Activated naive CD8-positive, alpha-beta T cell (primary cell): ENCODE measurements around the gene CFAP107.
"Not testable (repeated sequence)": the region's sequence is repeated elsewhere in the genome, so short reads cannot be mapped to it uniquely, and the experiment has no call there.

Experiments
- H3K27ac Mint-ChIP-seq: one replicate; pipeline ENCODE4 v1.8.0; 2021; ENCODE audit warnings: mixed read lengths
- H3K27me3 Mint-ChIP-seq: one replicate; pipeline ENCODE4 v1.8.0; 2021; ENCODE audit warnings: mixed read lengths
- H3K36me3 Mint-ChIP-seq: one replicate; pipeline ENCODE4 v1.8.0; 2021; ENCODE audit warnings: mixed read lengths
- H3K4me1 Mint-ChIP-seq: one replicate; pipeline ENCODE4 v1.8.0; 2021; ENCODE audit warnings: low read depth, mixed read lengths
- H3K4me3 Mint-ChIP-seq: one replicate; pipeline ENCODE4 v1.8.0; 2021; ENCODE audit warnings: mild to moderate bottlenecking, mixed read lengths
- H3K9me3 Mint-ChIP-seq: one replicate; pipeline ENCODE4 v1.8.0; 2021; ENCODE audit warnings: low read depth, mixed read lengths

Gene CFAP107

GRCh38 chr1:12761781-12762180, 15.8 kb downstream of the CFAP107 start:
- Mint-ChIP-seq H3K27me3 (peaks cover 13% of the 10 kb centered on the region), H3K36me3 (no peaks in the 10 kb centered on the region), H3K9me3 (no peaks in the 10 kb centered on the region), H3K27ac (no peak overlapping the region), H3K4me3 (no peak overlapping the region), H3K4me1 (no peaks in the 10 kb centered on the region)

GRCh38 chr1:12762766-12763165, 16.8 kb downstream of the CFAP107 start:
- H3K27ac Mint-ChIP-seq = no peak overlapping the region
- no peaks in the 10 kb centered on the region for H3K4me1 Mint-ChIP-seq
- H3K4me3 Mint-ChIP-seq = no peak overlapping the region
- H3K36me3 Mint-ChIP-seq = no peaks in the 10 kb centered on the region
- peaks cover 11% of the 10 kb centered on the region for H3K27me3 Mint-ChIP-seq
- H3K9me3 Mint-ChIP-seq = no peaks in the 10 kb centered on the region

DNA sequence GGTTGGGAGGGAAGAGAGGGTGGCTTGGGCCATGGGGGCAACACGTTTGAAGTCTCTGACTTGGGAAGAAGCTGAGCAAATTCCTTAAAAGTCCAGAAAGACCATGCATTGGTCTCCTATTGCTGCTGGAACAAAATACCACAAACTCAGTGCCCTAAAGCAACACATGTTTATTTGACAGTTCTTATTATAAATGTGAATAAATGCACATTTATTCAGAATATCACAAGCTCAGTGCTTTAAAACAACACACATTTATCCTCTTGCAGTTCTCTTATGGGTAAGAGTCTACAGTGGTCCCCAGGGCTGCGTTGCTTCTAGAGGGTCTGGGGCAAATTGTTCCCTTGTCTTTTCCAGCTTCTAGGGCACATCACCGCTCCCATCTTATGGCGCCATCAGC, 17.5 kb downstream of the CFAP107 start:
- no peaks in the 10 kb centered on the region for H3K9me3 Mint-ChIP-seq
- H3K36me3 Mint-ChIP-seq = no peaks in the 10 kb centered on the region
- H3K4me3 Mint-ChIP-seq = no peak overlapping the region
- H3K4me1 Mint-ChIP-seq = no peaks in the 10 kb centered on the region
- H3K27ac Mint-ChIP-seq = no peak overlapping the region
- H3K27me3 Mint-ChIP-seq = peaks cover 9% of the 10 kb centered on the region

- no peak overlapping the region for H3K4me3 Mint-ChIP-seq
- no peaks in the 10 kb centered on the region for H3K9me3 Mint-ChIP-seq
- no peaks in the 10 kb centered on the region for H3K4me1 Mint-ChIP-seq
- no peak overlapping the region for H3K27ac Mint-ChIP-seq
- no peaks in the 10 kb centered on the region for H3K36me3 Mint-ChIP-seq
- H3K27me3 Mint-ChIP-seq = peaks cover 7% of the 10 kb centered on the region
Measured at GRCh38 chr1:12764016-12764415, 18.0 kb downstream of the CFAP107 start.

DNA sequence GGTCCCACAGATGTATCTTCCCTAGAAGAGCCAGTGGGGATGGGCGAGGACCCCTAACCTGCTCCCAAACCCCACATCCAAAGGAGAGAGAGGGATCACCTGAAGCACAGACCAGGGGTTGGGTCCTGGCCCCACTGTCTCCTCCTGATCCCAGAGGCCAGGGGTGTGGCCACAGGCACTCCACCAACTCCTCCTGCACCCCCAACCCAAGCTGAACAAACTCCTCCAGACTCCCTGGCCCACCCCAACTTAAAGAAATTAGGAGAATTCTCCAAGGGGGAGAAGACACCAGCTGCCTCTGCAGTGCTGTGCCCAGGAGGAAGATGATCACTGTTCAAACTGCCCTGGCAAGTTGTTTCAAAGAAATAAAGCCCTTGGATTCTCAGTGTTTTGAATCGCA, 23.0 kb downstream of the CFAP107 start:
- H3K4me3 Mint-ChIP-seq = no peak overlapping the region
- no peaks in the 10 kb centered on the region for H3K4me1 Mint-ChIP-seq
- no peaks in the 10 kb centered on the region for H3K36me3 Mint-ChIP-seq
- H3K9me3 Mint-ChIP-seq = no peaks in the 10 kb centered on the region
- no peak overlapping the region for H3K27ac Mint-ChIP-seq
- peaks cover 17% of the 10 kb centered on the region for H3K27me3 Mint-ChIP-seq

- Mint-ChIP-seq H3K27me3 (peaks cover 19% of the 10 kb centered on the region), H3K27ac (no peak overlapping the region), H3K36me3 (no peaks in the 10 kb centered on the region), H3K9me3 (no peaks in the 10 kb centered on the region), H3K4me1 (no peaks in the 10 kb centered on the region), H3K4me3 (no peak overlapping the region)
Measured at GRCh38 chr1:12769976-12770505, 24.0 kb downstream of the CFAP107 start.

GRCh38 chr1:12770620-12771019, 24.6 kb downstream of the CFAP107 start:
- H3K9me3 Mint-ChIP-seq = no peaks in the 10 kb centered on the region
- H3K27me3 Mint-ChIP-seq = peaks cover 18% of the 10 kb centered on the region
- no peaks in the 10 kb centered on the region for H3K36me3 Mint-ChIP-seq
- no peak overlapping the region for H3K4me3 Mint-ChIP-seq
- no peaks in the 10 kb centered on the region for H3K4me1 Mint-ChIP-seq
- no peak overlapping the region for H3K27ac Mint-ChIP-seq

DNA sequence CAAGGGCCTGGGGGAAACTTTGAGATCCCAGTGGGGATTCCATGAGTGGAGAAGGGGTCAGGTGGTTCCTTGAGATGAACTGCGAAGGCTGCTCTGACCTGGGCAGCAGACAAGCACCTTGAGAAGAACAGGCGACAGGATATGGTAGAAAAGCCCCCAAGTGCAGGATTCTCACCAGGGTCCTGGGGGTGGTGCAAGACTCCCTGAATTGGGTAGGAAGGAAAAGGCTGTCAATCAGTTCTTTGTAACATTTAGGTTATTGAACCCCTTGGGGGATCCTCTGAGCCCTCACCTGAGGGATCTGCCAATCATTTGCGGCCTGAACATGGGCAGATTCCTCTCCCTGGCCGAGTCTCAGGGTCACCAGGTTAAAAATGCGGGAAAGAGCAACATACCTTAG, 25.2 kb downstream of the CFAP107 start:
- Mint-ChIP-seq H3K27me3 (peaks cover 18% of the 10 kb centered on the region), H3K27ac (no peak overlapping the region), H3K4me1 (no peaks in the 10 kb centered on the region), H3K9me3 (no peaks in the 10 kb centered on the region), H3K4me3 (no peak overlapping the region), H3K36me3 (no peaks in the 10 kb centered on the region)

DNA sequence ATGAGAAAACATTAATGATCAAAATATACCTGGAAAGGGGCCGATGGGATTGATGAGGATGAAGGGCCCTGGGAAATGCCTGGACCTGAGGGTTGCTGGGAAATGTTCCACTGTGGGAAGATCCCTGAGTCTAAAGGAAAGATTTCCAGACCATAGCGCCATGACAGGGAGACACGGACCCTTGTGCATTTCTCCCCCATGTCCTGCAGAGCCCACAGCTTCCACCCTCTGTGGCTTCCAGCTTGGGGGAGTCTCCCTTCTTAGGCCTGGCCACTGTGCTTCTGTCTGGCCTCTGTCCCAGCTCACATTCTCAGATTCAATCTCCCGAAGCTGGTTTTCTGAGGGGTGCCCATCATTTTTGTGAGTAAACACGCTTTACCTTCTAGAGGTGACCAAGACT, 26.5 kb downstream of the CFAP107 start:
- H3K4me3 Mint-ChIP-seq = no peak overlapping the region

DNA sequence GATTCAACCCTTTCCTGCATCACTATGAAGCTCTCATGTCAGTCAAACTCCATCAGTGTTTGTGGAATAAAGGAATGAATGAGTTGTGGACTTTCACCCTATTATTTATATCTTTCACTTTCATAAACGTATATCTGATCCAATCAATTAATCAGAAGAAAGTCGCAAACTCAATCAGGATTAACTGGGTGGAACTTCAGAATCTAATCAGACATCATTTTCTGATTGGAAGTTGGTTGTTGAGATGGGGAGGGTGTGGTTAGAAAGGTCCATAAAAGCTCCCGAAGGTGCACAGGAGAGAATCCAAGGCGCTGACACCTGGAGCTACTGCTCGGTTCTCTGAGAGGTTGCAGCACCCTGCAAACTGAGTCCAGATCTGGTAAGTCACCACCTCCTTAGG, 27.4 kb downstream of the CFAP107 start, which contains the start of gene PRAMEF12:
TSS of gene PRAMEF12 (plus strand) at position 301 of the 400 bp plus-strand sequence. CDS start 1,130 bp downstream, outside the sequence.
- Mint-ChIP-seq H3K4me1 (no peaks in the 10 kb centered on the region), H3K27ac (no peak within 1 kb of the TSS), H3K9me3 (no peaks in the 10 kb centered on the region), H3K36me3 (no peaks in the 10 kb centered on the region), H3K27me3 (peaks cover 20% of the 10 kb centered on the region), H3K4me3 (no peak within 1 kb of the TSS)

More for the DNA sequence above, 26.5 kb downstream of the CFAP107 start:
- no peak overlapping the region for H3K27ac Mint-ChIP-seq
- no peaks in the 10 kb centered on the region for H3K9me3 Mint-ChIP-seq
- H3K4me1 Mint-ChIP-seq = no peaks in the 10 kb centered on the region
- H3K36me3 Mint-ChIP-seq = no peaks in the 10 kb centered on the region
- H3K27me3 Mint-ChIP-seq = peaks cover 18% of the 10 kb centered on the region

- Mint-ChIP-seq H3K36me3 (no peaks in the 10 kb centered on the region), H3K4me3 (no peak overlapping the region), H3K4me1 (no peaks in the 10 kb centered on the region), H3K27me3 (peaks cover 21% of the 10 kb centered on the region), H3K9me3 (no peaks in the 10 kb centered on the region), H3K27ac (no peak overlapping the region)
Measured at GRCh38 chr1:12774801-12775345, 28.9 kb downstream of the CFAP107 start.

DNA sequence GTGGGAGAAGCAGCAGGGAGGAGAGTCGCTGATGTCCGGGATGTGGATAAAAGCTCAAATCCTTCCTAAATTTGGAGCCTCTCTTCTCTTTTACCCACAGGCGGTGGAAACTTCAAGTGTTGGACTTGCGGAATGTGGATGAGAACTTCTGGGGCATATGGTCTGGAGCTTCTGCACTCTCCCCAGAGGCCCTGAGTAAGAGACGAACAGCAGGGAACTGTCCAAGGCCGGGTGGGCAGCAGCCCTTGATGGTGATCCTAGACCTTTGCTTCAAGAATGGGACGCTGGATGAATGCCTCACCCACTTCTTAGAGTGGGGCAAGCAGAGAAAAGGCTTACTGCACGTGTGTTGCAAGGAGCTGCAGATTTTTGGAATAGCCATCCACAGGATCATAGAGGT, 29.4 kb downstream of the CFAP107 start:
- Mint-ChIP-seq H3K4me3 (no peak overlapping the region), H3K4me1 (no peaks in the 10 kb centered on the region), H3K27ac (no peak overlapping the region), H3K27me3 (peaks cover 17% of the 10 kb centered on the region), H3K36me3 (no peaks in the 10 kb centered on the region), H3K9me3 (no peaks in the 10 kb centered on the region)

- no peak overlapping the region for H3K4me3 Mint-ChIP-seq
- no peaks in the 10 kb centered on the region for H3K36me3 Mint-ChIP-seq
- H3K27me3 Mint-ChIP-seq = peaks cover 16% of the 10 kb centered on the region
- no peak overlapping the region for H3K27ac Mint-ChIP-seq
- H3K4me1 Mint-ChIP-seq = no peaks in the 10 kb centered on the region
- H3K9me3 Mint-ChIP-seq = no peaks in the 10 kb centered on the region
Measured at GRCh38 chr1:12776801-12777557, 31.0 kb downstream of the CFAP107 start.

DNA sequence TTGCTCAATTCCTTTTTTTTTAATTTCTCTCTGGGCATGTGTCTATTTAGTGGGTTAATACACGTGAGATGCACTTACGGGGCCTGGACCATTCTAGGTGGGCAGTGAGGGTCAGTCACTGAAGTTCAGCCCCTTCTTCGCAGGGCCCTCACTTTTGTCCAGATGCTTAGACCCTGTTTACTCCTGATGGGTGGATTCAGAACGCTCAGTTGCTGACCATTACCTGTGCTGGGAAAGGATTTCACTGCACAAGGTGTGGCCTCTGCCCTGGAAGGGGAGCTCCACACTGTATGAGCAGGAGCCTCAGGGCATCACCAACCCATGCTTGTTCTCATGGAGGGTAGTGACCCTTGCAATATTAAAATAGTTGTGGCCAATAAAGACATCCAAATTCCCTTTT, 32.1 kb downstream of the CFAP107 start:
- peaks cover 12% of the 10 kb centered on the region for H3K27me3 Mint-ChIP-seq
- H3K4me1 Mint-ChIP-seq = no peaks in the 10 kb centered on the region
- H3K27ac Mint-ChIP-seq = no peak overlapping the region
- H3K36me3 Mint-ChIP-seq = peaks cover under 1% of the 10 kb centered on the region
- no peak overlapping the region for H3K4me3 Mint-ChIP-seq
- H3K9me3 Mint-ChIP-seq = no peaks in the 10 kb centered on the region

GRCh38 chr1:12778907-12779306, 32.9 kb downstream of the CFAP107 start:
- no peaks in the 10 kb centered on the region for H3K4me1 Mint-ChIP-seq
- H3K4me3 Mint-ChIP-seq = no peak overlapping the region
- no peaks in the 10 kb centered on the region for H3K9me3 Mint-ChIP-seq
- H3K27ac Mint-ChIP-seq = no peak overlapping the region
- peaks cover 4% of the 10 kb centered on the region for H3K36me3 Mint-ChIP-seq
- peaks cover 10% of the 10 kb centered on the region for H3K27me3 Mint-ChIP-seq

- H3K4me3 Mint-ChIP-seq, H3K4me1 Mint-ChIP-seq, H3K36me3 Mint-ChIP-seq, H3K9me3 Mint-ChIP-seq, H3K27me3 Mint-ChIP-seq, H3K27ac Mint-ChIP-seq: not testable (repeated sequence)
Measured at GRCh38 chr1:12781488-12781887, 35.5 kb downstream of the CFAP107 start.
